ENCODE data around the gene ERRFI1.

GRCh38 chr1:8010080-8010664 is 15.9 kb downstream of the ERRFI1 start:
- TF ChIP-seq POLR2A (IDR thresholded peaks at IDR 0.05; ENCODE audit: low read length) (no peak), GATA1 (IDR thresholded peaks at IDR 0.05; ENCODE audit: low read depth, low read length) (no peak)

Data from erythroblast (primary cell).